Measurements from ENCODE around the gene PLCB1.

PLCB1 gene

DNA sequence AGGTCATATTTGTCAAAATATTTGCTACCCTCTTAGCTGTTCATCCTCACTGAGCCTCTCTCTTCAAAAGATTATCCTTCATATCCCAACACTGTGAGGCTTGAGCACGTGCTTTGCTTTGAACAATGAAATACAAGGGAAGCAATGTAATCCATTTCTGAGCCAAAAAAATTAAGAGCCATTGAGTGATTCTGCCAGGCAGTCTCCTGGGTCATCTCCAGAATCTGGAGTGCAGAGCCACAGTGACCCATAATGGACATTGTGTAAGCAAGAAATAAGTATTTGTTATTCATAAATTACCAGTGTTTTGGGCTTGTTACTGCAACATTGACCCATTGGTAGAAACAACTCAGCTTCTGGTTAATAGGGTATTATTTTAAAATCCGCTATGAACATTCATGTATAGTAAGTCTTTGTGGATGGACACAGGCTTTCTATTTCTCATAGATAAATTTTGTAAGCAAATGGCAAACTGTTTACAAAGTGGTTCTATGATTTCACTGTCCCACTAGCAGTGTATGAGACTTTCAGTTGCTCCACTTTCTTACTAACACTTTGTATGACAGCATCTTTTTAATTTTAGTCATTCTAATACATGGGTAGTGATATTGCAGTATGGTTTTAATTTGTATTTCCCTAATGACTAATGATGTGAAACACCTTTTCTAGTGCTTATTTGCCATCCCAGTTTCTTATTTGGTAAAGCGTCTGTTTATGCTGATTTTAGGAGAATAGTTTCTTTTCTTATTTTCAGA is 358.2 kb downstream of the PLCB1 start:
- H3K27ac ChIP-seq: no peak overlapping the region
- no peak overlapping the region for H3K4me3 ChIP-seq
- TF ChIP-seq, protein P1, sequence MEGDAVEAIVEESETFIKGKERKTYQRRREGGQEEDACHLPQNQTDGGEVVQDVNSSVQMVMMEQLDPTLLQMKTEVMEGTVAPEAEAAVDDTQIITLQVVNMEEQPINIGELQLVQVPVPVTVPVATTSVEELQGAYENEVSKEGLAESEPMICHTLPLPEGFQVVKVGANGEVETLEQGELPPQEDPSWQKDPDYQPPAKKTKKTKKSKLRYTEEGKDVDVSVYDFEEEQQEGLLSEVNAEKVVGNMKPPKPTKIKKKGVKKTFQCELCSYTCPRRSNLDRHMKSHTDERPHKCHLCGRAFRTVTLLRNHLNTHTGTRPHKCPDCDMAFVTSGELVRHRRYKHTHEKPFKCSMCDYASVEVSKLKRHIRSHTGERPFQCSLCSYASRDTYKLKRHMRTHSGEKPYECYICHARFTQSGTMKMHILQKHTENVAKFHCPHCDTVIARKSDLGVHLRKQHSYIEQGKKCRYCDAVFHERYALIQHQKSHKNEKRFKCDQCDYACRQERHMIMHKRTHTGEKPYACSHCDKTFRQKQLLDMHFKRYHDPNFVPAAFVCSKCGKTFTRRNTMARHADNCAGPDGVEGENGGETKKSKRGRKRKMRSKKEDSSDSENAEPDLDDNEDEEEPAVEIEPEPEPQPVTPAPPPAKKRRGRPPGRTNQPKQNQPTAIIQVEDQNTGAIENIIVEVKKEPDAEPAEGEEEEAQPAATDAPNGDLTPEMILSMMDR (IDR thresholded peaks at IDR 0.05): no peak
- no peak for DNase-seq (ENCODE audit: low spot score)

DNA sequence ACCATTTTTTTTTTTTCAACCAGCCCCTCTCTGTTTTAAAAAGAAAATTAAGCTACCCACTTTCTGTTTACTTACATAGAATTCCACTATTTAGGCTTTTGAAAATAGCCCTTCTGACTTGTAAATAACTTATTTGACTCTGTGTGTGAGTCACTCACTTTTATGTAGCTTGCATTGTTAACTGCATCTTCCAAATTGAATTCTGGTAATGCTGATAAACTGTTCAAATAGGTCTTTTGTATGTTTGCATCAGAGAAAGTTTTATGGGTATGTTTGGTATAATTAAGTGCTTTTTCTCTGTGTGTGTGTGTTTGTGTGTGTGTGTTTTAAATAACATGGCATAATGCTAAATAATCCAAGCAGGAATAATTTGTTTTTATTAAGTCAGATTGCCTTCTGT is 360.1 kb downstream of the PLCB1 start:
- no peak for DNase-seq (ENCODE audit: low spot score)
- H3K27ac ChIP-seq: no peak overlapping the region
- no peak overlapping the region for H3K4me3 ChIP-seq
- TF ChIP-seq, protein P1 (IDR thresholded peaks at IDR 0.05): no peak

DNA sequence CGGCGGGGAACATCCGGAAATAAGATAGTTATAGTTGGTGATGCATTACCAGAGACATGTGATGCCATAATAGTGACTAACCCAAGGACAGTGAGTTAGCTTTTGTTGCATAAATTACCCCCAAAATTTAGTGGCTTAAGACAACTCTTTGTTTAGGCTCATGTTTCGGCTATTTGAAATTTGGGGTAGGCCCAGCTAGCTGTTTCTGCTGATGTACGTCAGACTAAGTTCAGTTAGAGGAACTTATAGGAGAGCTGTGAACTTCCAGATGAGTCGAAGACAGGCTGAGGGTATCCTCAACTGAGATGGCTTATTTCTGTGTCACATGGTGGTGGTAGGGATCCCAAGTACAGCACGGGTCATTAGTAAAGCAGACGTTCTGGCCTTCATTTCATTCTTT is 366.5 kb downstream of the PLCB1 start:
- TF ChIP-seq, protein P1 (IDR thresholded peaks at IDR 0.05): no peak
- Histone ChIP-seq H3K4me3 (no peak overlapping the region), H3K27ac (no peak overlapping the region)
- DNase-seq (ENCODE audit: low spot score): no peak

DNA sequence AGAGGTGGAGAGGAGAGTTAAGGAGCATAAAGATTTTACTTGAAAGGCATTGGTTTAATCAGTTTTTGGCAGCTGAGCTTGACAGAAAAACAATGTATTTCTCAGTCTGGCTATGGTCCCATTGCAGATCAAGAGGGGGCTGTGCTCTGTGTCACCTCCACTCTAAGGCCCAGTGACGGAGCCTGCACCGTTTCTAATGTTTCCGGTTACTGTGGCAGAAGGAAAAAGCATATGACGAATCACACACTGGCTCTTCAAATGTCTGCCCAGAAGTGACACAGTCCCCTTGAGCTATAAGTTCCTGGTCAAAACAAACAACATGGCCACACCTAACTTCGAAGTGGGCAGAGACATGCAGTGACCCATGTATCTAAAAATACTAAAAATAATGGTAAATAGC is 372.0 kb downstream of the PLCB1 start:
- TF ChIP-seq, protein P1 (IDR thresholded peaks at IDR 0.05): no peak
- no peak overlapping the region for H3K27ac ChIP-seq
- no peak for DNase-seq (ENCODE audit: low spot score)
- H3K4me3 ChIP-seq: no peak overlapping the region

DNA sequence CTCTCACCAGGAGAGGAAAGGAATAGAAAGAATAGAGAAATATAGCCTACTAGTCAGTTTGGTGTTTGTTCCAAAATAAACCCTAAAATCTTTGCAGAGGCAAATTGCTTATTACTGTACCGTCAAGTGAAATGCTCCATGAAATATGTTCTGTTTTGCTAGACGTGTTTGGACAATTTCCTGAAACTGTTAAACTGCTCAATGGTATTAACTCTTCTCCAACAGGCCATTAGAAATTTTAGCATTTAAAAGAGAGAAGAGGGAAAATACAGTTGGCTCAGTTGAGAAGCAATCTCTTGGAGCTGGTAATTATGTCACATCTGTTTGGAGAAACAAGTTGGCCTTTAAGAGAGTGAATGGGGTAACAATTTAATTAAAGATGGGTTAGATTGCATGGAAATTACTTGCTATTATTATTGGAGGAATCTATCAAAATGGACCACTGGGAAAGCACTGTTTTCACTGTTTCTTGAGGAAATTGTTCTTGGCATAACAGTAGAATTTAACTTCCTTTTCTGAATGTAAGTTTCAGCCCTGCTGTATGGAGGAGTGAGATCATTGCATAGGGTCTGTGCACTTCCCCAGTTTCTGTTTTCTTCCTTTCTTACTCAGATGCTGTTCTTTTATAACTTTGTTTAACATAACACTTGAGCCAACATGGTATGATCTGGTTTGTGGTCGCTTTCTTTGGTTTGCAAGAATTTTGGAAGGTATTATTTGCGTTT is 373.6 kb downstream of the PLCB1 start:
- no peak overlapping the region for H3K27ac ChIP-seq
- no peak overlapping the region for H3K4me3 ChIP-seq
- DNase-seq (ENCODE audit: low spot score): no peak
- TF ChIP-seq, protein P1 (IDR thresholded peaks at IDR 0.05): no peak

DNA sequence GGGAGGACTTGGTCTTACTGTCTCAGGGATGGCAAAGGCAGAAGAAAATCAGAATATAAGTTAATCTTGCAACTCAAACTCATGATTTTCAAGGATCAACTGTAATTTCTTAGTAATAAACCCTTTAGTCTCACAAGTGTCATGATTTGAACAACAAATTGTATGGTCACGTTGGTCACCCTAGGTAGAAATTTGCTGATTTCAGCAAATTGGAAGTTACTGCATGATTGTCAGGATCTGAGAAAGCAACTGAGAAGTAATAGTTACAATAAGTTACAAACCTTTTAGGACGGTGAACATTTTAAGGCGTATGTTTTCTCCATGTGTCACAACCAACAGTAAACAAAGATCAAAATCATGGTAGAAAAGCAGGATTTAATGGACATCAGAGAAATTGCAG is 375.2 kb downstream of the PLCB1 start:
- TF ChIP-seq, protein P1 (IDR thresholded peaks at IDR 0.05): no peak
- Histone ChIP-seq H3K27ac (no peak overlapping the region), H3K4me3 (no peak overlapping the region)
- DNase-seq (ENCODE audit: low spot score): no peak

DNA sequence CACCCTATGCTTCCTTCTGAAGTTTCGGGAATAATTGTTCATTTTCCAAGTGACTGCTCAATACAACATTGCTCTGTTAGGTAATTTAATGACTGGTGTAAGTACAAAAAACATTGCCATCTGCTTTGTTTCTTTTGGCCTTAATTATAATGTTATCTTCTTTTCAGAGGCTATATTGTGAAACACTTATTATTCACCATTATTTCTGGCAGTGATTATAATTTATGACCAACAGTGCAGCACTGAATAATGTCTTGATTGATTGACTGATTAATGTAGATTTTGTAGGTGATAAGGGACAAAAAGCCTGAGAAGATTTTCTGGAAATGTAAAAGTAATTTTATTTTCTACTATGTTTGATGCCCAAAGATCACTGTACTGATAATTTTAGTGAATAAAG is 377.7 kb downstream of the PLCB1 start:
- no peak for DNase-seq (ENCODE audit: low spot score)
- TF ChIP-seq, protein P1 (IDR thresholded peaks at IDR 0.05): no peak
- no peak overlapping the region for H3K4me3 ChIP-seq
- H3K27ac ChIP-seq: no peak overlapping the region
